IMR-90 (cell line): ENCODE results near the gene PTGER4. TPM values are rescaled to one million over a fixed set of nuclear protein-coding genes. Genes with fewer than 3 reads are reported as not detected.

Experiments
- ATAC-seq: fragments of 200-7000 bp; cut with Tn5 transposase; 2 replicates; pipeline ENCODE4 v1.9.1; 2020; ENCODE audit warnings: low read depth, mild to moderate bottlenecking, moderate library complexity
- BruUV-seq: library from RNA; stranded (reverse); fragments of 400-500 nt; replicated peaks from 2 replicates; lab custom pipeline; 2021; lab: Mats Ljungman, UMichigan
- CTCF ChIA-PET: fragments of 300-600 bp; formaldehyde crosslinking; extraction: SDS; loops from one replicate; lab custom pipeline; 2021; ENCODE audit warnings: antibody characterized with exemption; lab: Yijun Ruan, JAX
- POLR2A ChIA-PET: fragments of 300-600 bp; sonication (Branson Sonifier 250); formaldehyde crosslinking; loops from one replicate; lab custom pipeline; 2022; ENCODE audit warnings: antibody characterized with exemption; ENCODE audit not compliant: unreplicated experiment; lab: Charles Lee
- DNase-seq: peaks from one replicate; pipeline ENCODE4 v3.0.0; 2013
- H2AFZ ChIP-seq: replicated peaks from 2 replicates; pipeline ENCODE3; 2013; ENCODE audit warnings: low read length, mild to moderate bottlenecking; ENCODE audit not compliant: poor library complexity
- H2AK5ac ChIP-seq: 2 replicates; pipeline ENCODE4 v1.6.1; 2013; ENCODE audit warnings: low read depth, low read length, inconsistent platforms
- H2AK9ac ChIP-seq: replicated peaks from 2 replicates; pipeline ENCODE3; 2013; ENCODE audit warnings: mild to moderate bottlenecking, low read depth, low read length, moderate library complexity; ENCODE audit not compliant: poor library complexity
- H2BK120ac ChIP-seq: 2 replicates; pipeline ENCODE4 v1.6.1; 2013; ENCODE audit warnings: low read depth, low read length, inconsistent platforms
- H2BK15ac ChIP-seq: 3 replicates; pipeline ENCODE4 v1.6.1; 2013; ENCODE audit warnings: low read depth, low read length, inconsistent platforms
- H2BK20ac ChIP-seq: 2 replicates; pipeline ENCODE4 v1.6.1; 2013; ENCODE audit warnings: low read depth, mild to moderate bottlenecking, inconsistent platforms, low read length, moderate library complexity
- H2BK5ac ChIP-seq: 2 replicates; pipeline ENCODE4 v1.6.1; 2013; ENCODE audit warnings: mild to moderate bottlenecking, low read depth, low read length, inconsistent platforms; ENCODE audit not compliant: poor library complexity, severe bottlenecking
- H3K14ac ChIP-seq: replicated peaks from 2 replicates; pipeline ENCODE4 v1.6.1; 2013; ENCODE audit warnings: low read depth, low read length, inconsistent platforms
- H3K18ac ChIP-seq: 2 replicates; pipeline ENCODE4 v1.6.1; 2013; ENCODE audit warnings: low read depth, low read length, control low read depth
- H3K23ac ChIP-seq: 2 replicates; pipeline ENCODE4 v1.6.1; 2013; ENCODE audit warnings: low read depth, low read length, inconsistent platforms
- H3K27ac ChIP-seq: 2 replicates; pipeline ENCODE4 v1.5.1; 2013; ENCODE audit warnings: mild to moderate bottlenecking, control low read depth, low read length; ENCODE audit not compliant: insufficient read depth
- H3K27me3 ChIP-seq: 2 replicates; pipeline ENCODE4 v1.6.1; 2013; ENCODE audit warnings: low read length; ENCODE audit not compliant: control insufficient read depth, insufficient read depth
- H3K36me3 ChIP-seq: 2 replicates; pipeline ENCODE4 v1.6.1; 2013; ENCODE audit warnings: low read length, mixed read lengths; ENCODE audit not compliant: control insufficient read depth, insufficient read depth
- H3K4ac ChIP-seq: 2 replicates; pipeline ENCODE4 v1.6.1; 2013; ENCODE audit warnings: low read depth, low read length, inconsistent platforms
- H3K4me1 ChIP-seq: 2 replicates; pipeline ENCODE4 v1.6.1; 2013; ENCODE audit warnings: low read length, mixed read lengths; ENCODE audit not compliant: control insufficient read depth, insufficient read depth
- H3K4me2 ChIP-seq: 2 replicates; pipeline ENCODE4 v1.6.1; 2013; ENCODE audit warnings: low read depth, mild to moderate bottlenecking, control low read depth, low read length, moderate library complexity
- H3K4me3 ChIP-seq: 2 replicates; pipeline ENCODE4 v1.5.1; 2013; ENCODE audit warnings: low read depth, mild to moderate bottlenecking, control low read depth, low read length, moderate library complexity; ENCODE audit not compliant: insufficient read depth
- H3K56ac ChIP-seq: 2 replicates; pipeline ENCODE4 v1.6.1; 2013; ENCODE audit warnings: low read length, inconsistent platforms; ENCODE audit not compliant: insufficient read depth; ENCODE audit errors: extremely low read depth
- H3K79me1 ChIP-seq, 2 experiments: 2 replicates each; pipeline ENCODE4 v1.6.1; 2013; ENCODE audit warnings: low read length in 2 of 2, inconsistent platforms in 1 of 2, low read depth in 1 of 2
- H3K9ac ChIP-seq: 2 replicates; pipeline ENCODE4 v1.6.1; 2013; ENCODE audit warnings: low read depth, low read length, control low read depth
- H3K9me1 ChIP-seq: 2 replicates; pipeline ENCODE4 v1.6.1; 2013; ENCODE audit warnings: low read length, inconsistent platforms; ENCODE audit not compliant: insufficient read depth
- H3K9me3 ChIP-seq: 2 replicates; pipeline ENCODE4 v1.6.1; 2013; ENCODE audit warnings: low read length; ENCODE audit not compliant: control insufficient read depth, insufficient read depth
- H4K20me1 ChIP-seq: 2 replicates; pipeline ENCODE4 v1.6.1; 2013; ENCODE audit warnings: low read length, inconsistent platforms; ENCODE audit not compliant: insufficient read depth
- H4K5ac ChIP-seq: 2 replicates; pipeline ENCODE4 v1.6.1; 2013; ENCODE audit warnings: mild to moderate bottlenecking, low read depth, low read length, control low read depth
- H4K8ac ChIP-seq, 2 experiments: 2 replicates each; pipeline ENCODE4 v1.6.1; 2013; ENCODE audit warnings: low read depth in 2 of 2, low read length in 2 of 2, control low read depth in 1 of 2, inconsistent platforms in 1 of 2
- H4K91ac ChIP-seq: 2 replicates; pipeline ENCODE4 v1.6.1; 2013; ENCODE audit warnings: low read depth, low read length, inconsistent platforms; ENCODE audit not compliant: insufficient read depth
- FOS ChIP-seq: fragments of 150-350 bp; IDR thresholded peaks from 2 replicates; pipeline ENCODE4 v1.6.1; 2016; ENCODE audit warnings: low read depth, low read length
- MAZ ChIP-seq: IDR thresholded peaks from 2 replicates; pipeline ENCODE4 v1.6.1; 2012; ENCODE audit warnings: low read depth, mild to moderate bottlenecking, low read length, improper control_type of control experiment, moderate library complexity, borderline replicate concordance
- MXI1 ChIP-seq: IDR thresholded peaks from 2 replicates; pipeline ENCODE4 v1.6.1; 2012; ENCODE audit warnings: low read depth, mild to moderate bottlenecking, low read length, moderate library complexity, borderline replicate concordance
- NFE2L2 ChIP-seq: fragments of 150-350 bp; IDR thresholded peaks from 2 replicates; pipeline ENCODE4 v1.6.1; 2016; ENCODE audit warnings: low read depth, mild to moderate bottlenecking, low read length
- RAD21 ChIP-seq: IDR thresholded peaks from 2 replicates; pipeline ENCODE4 v1.6.1; 2012; ENCODE audit warnings: low read length, improper control_type of control experiment
- RCOR1 ChIP-seq: IDR thresholded peaks from 2 replicates; pipeline ENCODE4 v1.6.1; 2012; ENCODE audit warnings: mild to moderate bottlenecking, low read length, improper control_type of control experiment; ENCODE audit not compliant: insufficient replicate concordance
- SMC3 ChIP-seq: fragments of 150-350 bp; IDR thresholded peaks from 2 replicates; pipeline ENCODE4 v1.6.1; 2016; ENCODE audit warnings: low read depth, mild to moderate bottlenecking, antibody characterized with exemption, low read length, moderate library complexity
- WGBS, 2 experiments: methylation state at CpG; one replicate each; pipeline versions ENCODE4 v1.1.5 to v1.1.7; 2013; ENCODE audit warnings: missing lambda C conversion rate in 2 of 2; ENCODE audit not compliant: insufficient read length in 1 of 2; ENCODE audit errors: extremely low coverage in 2 of 2; 5-methylcytosine and 5-hydroxymethylcytosine counted together
- dilution Hi-C: fragments of 300-500 bp; cut with HindIII; formaldehyde crosslinking; loops from one replicate; pipeline ENCODE4 v1.14.3; 2018; ENCODE audit warnings: low sequenced_read_pairs; ENCODE audit not compliant: unreplicated experiment
- in situ Hi-C: fragments of 300-500 bp; cut with MboI; formaldehyde crosslinking; loops from 3 replicates; pipeline ENCODE4 v1.14.3; 2019; ENCODE audit warnings: low sequenced_read_pairs, inconsistent platforms, mixed read lengths
- intact Hi-C: fragments of 100-400 bp; cut with micrococcal nuclease; formaldehyde crosslinking; loops from 2 replicates; pipeline ENCODE4 v1.10.0; 2022
- polyA plus RNA-seq, 3 experiments: library from polyadenylated mRNA; depleted of rRNA; stranded (reverse); fragments of >200 nt; gene quantifications; 2 replicates each; pipeline ENCODE4 v1.2.3, GENCODE V29; 2012; ENCODE audit warnings: low replicate concordance in 1 of 3
- total RNA-seq: library from RNA; depleted of rRNA; stranded (reverse); fragments of >200 nt; gene quantifications from 2 replicates; pipeline ENCODE4 v1.2.3, GENCODE V29; 2012
- TF ChIP-seq, protein P1 (sequence below): fragments of 150-350 bp; IDR thresholded peaks from 2 replicates; pipeline ENCODE4 v1.6.1; 2017; ENCODE audit warnings: mild to moderate bottlenecking, antibody characterized with exemption, low read length, low read depth
- TF ChIP-seq, protein P2 (sequence below): fragments of 150-350 bp; IDR thresholded peaks from 2 replicates; pipeline ENCODE4 v1.6.1; 2016; ENCODE audit warnings: low read depth, mild to moderate bottlenecking, low read length, moderate library complexity, borderline replicate concordance

PTGER4 gene
- total and polyA plus RNA-seq, 2 of the 4 experiments (the other 2 are of a cell fraction): 7.9 to 10.1 TPM

DNA sequence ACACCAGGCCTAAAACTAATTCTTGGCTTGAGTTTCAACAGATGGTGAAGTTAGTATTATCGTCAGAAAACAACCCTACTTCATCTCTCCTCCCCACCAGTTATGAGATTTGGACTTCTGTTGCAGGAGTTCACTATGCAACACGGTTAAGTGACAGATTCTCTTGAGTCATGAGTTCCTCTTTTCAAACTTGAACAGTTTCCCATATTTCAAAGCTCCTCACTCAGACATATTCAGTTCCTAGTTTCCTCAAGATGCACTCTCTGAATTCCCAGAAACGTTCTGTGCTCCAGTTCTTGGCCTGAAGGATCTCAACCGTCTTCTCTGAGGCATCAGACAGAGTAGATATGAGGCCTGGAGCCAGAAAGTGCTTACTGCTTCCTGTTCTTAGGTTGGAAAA, 7.3 kb upstream of the PTGER4 start:
- Histone ChIP-seq H2BK15ac (no peak overlapping the region), H2BK120ac (peak overlapping the region; percentile 42), H4K91ac (no peak overlapping the region), H2BK5ac (peak overlapping the region; percentile 48), H3K18ac (peak overlapping the region; percentile 53; the same call in 1 of the 2 replicates), H3K9me3 (no peaks in the 10 kb centered on the region), H4K8ac (peak overlapping the region in 1 of 2 experiments; percentile 22; a peak in 1 of 4 replicates), H2AK5ac (no peak overlapping the region), H3K4me3 (no peak overlapping the region), H2BK20ac (peak overlapping the region; percentile 26; the same call in 1 of the 2 replicates), H2AK9ac (no peak overlapping the region), H3K36me3 (no peaks in the 10 kb centered on the region), H3K27me3 (no peaks in the 10 kb centered on the region), H3K56ac (no peak overlapping the region), H3K4ac (0 out of 2 replicates have a peak overlapping the region, but pooled peaks have one; percentile 25), H3K27ac (no peak overlapping the region), H3K4me1 (peaks cover 6% of the 10 kb centered on the region), H3K4me2 (no peak overlapping the region), H3K14ac (peak overlapping the region; percentile 5), H3K9me1 (peaks cover 17% of the 10 kb centered on the region), H3K79me1 (peaks cover 0 to 13% of the 10 kb centered on the region in 2 experiments; a peak in 2 of 4 replicates), H4K20me1 (no peaks in the 10 kb centered on the region), H3K9ac (no peak overlapping the region), H2AFZ (peak overlapping the region; percentile 60), H3K23ac (peak overlapping the region; percentile 18; the same call in 1 of the 2 replicates), H4K5ac (no peak overlapping the region; the same call in 1 of the 2 replicates)
- CTCF ChIA-PET: interaction anchor here (0.6 to 0.7 kb wide), 2 partner anchors 282 to 338 kb away, joined by 3 read pairs; no protein-coding TSS in a partner anchor
- dilution Hi-C loops (no loop called here), in situ Hi-C loops (loop anchor here (10.0 kb wide), 1 partner anchor 448 kb away; no protein-coding TSS in a partner anchor), intact Hi-C loops (no loop called here)
- no peak for ATAC-seq
- 83% methylated on average over 1 of the region's 4 CpGs; no CpG with 5 or more reads in 1 of the 2 experiments for WGBS, 2 experiments
- DNase-seq: no peak
- POLR2A ChIA-PET: no interaction called here
- BruUV-seq: no TSS peak
- no peak for TF ChIP-seq MAZ
- no peak for TF ChIP-seq SMC3
- TF ChIP-seq, protein P1, sequence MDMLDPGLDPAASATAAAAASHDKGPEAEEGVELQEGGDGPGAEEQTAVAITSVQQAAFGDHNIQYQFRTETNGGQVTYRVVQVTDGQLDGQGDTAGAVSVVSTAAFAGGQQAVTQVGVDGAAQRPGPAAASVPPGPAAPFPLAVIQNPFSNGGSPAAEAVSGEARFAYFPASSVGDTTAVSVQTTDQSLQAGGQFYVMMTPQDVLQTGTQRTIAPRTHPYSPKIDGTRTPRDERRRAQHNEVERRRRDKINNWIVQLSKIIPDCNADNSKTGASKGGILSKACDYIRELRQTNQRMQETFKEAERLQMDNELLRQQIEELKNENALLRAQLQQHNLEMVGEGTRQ: no peak
- no peak for TF ChIP-seq RAD21
- no peak for TF ChIP-seq RCOR1
- no peak for TF ChIP-seq FOS
- no peak for TF ChIP-seq NFE2L2
- TF ChIP-seq MXI1: no peak
- TF ChIP-seq, protein P2, sequence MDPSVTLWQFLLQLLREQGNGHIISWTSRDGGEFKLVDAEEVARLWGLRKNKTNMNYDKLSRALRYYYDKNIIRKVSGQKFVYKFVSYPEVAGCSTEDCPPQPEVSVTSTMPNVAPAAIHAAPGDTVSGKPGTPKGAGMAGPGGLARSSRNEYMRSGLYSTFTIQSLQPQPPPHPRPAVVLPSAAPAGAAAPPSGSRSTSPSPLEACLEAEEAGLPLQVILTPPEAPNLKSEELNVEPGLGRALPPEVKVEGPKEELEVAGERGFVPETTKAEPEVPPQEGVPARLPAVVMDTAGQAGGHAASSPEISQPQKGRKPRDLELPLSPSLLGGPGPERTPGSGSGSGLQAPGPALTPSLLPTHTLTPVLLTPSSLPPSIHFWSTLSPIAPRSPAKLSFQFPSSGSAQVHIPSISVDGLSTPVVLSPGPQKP: no peak
